A549 (cell line): ENCODE data around the gene HEXIM1. TPM values are rescaled to one million over a fixed set of nuclear protein-coding genes. Genes with fewer than 3 reads are reported as not detected.

Experiments
- ATAC-seq, 2 experiments: fragments of 200-7000 bp in 1 of 2; fragments of >200 bp in 1 of 2; cut with Nextera tagmentation in 1 of 2; cut with Tn5 transposase in 1 of 2; 3 replicates each; pipeline versions ENCODE4 v1.8.0 to v1.9.1; 2018 to 2020; ENCODE audit warnings: mild to moderate bottlenecking in 1 of 2, moderate library complexity in 1 of 2
- CTCF ChIA-PET: fragments of 300-600 bp; sonication (Branson Sonifier 250); formaldehyde crosslinking; extraction: SDS; loops from one replicate; lab custom pipeline; 2021; ENCODE audit warnings: antibody characterized with exemption, inconsistent platforms; lab: Yijun Ruan, JAX
- POLR2A ChIA-PET: fragments of 350-600 bp; formaldehyde crosslinking; extraction: SDS; loops from one replicate; lab custom pipeline; 2021; ENCODE audit warnings: antibody characterized with exemption, inconsistent platforms; lab: Yijun Ruan, JAX
- DNase-seq, 2 experiments: peaks; one replicate each; pipeline versions ENCODE4 v3.0.0 to v3.0.0-alpha.2; 2011 to 2016; ENCODE audit warnings: low read depth in 1 of 2, low spot score in 1 of 2
- FAIRE-seq: peaks from 2 replicates; lab custom pipeline; 2011; peaks lifted over from hg19 to GRCh38; lab: Jason Lieb, UNC
- H3K27ac ChIP-seq, 2 experiments: fragments of >200 bp; sonication (Bioruptor Twin); formaldehyde crosslinking; 3 replicates each; pipeline ENCODE4 v1.5.1; 2016 to 2017
- H3K4me1 ChIP-seq: fragments of >200 bp; sonication (Bioruptor Twin); formaldehyde crosslinking; 3 replicates; pipeline ENCODE4 v1.6.1; 2016
- H3K4me2 ChIP-seq: fragments of >200 bp; sonication (Bioruptor Twin); formaldehyde crosslinking; 3 replicates; pipeline ENCODE4 v1.6.1; 2016
- H3K4me3 ChIP-seq: fragments of >200 bp; sonication (Bioruptor Twin); formaldehyde crosslinking; 3 replicates; pipeline ENCODE4 v1.5.1; 2016
- H3K9me3 ChIP-seq: fragments of >200 bp; sonication (Bioruptor Twin); formaldehyde crosslinking; 3 replicates; pipeline ENCODE4 v1.6.1; 2016
- ATOH8 ChIP-seq: fragments of 250-450 bp; sonication (Bioruptor Pico); IDR thresholded peaks from 2 replicates; pipeline ENCODE4 v1.5.0; 2020; ENCODE audit warnings: low read depth, mild to moderate bottlenecking, moderate library complexity
- CBX2 ChIP-seq: fragments of 200-600 bp; sonication (generic); IDR thresholded peaks from 2 replicates; pipeline ENCODE4 v1.6.1; 2016; ENCODE audit warnings: low read depth, mild to moderate bottlenecking, borderline replicate concordance
- CEBPB ChIP-seq, 2 experiments: fragments of >200 bp in 1 of 2; sonication (Bioruptor Twin) in 1 of 2; formaldehyde crosslinking in 1 of 2; IDR thresholded peaks; 2 replicates each; pipeline ENCODE4 v1.6.1; 2012 to 2016
- CHD2 ChIP-seq: fragments of 150-350 bp; IDR thresholded peaks from 2 replicates; pipeline ENCODE4 v1.6.1; 2014; ENCODE audit warnings: low read length; ENCODE audit not compliant: partially characterized antibody
- CHD4 ChIP-seq: fragments of 200-600 bp; sonication (generic); IDR thresholded peaks from 2 replicates; pipeline ENCODE4 v1.6.1; 2016; ENCODE audit warnings: antibody characterized with exemption, mild to moderate bottlenecking, borderline replicate concordance
- E2F6 ChIP-seq: IDR thresholded peaks from 2 replicates; pipeline ENCODE4 v1.6.1; 2012; ENCODE audit warnings: low read depth, borderline replicate concordance
- EHMT2 ChIP-seq: fragments of 200-600 bp; sonication (generic); IDR thresholded peaks from 2 replicates; pipeline ENCODE4 v1.6.1; 2016; ENCODE audit warnings: antibody characterized with exemption, low read depth, mild to moderate bottlenecking, moderate library complexity
- EP300 ChIP-seq, 2 experiments: fragments of >200 bp; sonication (Bioruptor Twin); formaldehyde crosslinking; IDR thresholded peaks; 2 replicates in 1 of 2; 3 replicates in 1 of 2; pipeline ENCODE4 v1.6.1; 2016 to 2017
- ESRRA ChIP-seq: fragments of 150-350 bp; IDR thresholded peaks from 2 replicates; pipeline ENCODE4 v1.6.1; 2014; ENCODE audit warnings: mild to moderate bottlenecking, low read length, borderline replicate concordance
- FOSB ChIP-seq: fragments of 250-450 bp; sonication (Bioruptor Pico); IDR thresholded peaks from 2 replicates; pipeline ENCODE4 v1.5.0; 2020; ENCODE audit warnings: mild to moderate bottlenecking, moderate library complexity
- FOSL2 ChIP-seq, 2 experiments: fragments of 450-650 bp in 1 of 2; fragments of >200 bp in 1 of 2; sonication (Bioruptor Twin) in 1 of 2; formaldehyde crosslinking; IDR thresholded peaks; 2 replicates each; pipeline versions ENCODE4 v1.5.0 to v1.6.1; 2016 to 2020; ENCODE audit warnings: mild to moderate bottlenecking in 1 of 2, moderate library complexity in 1 of 2
- FOXS1 ChIP-seq: fragments of 250-450 bp; sonication (Bioruptor Pico); IDR thresholded peaks from 2 replicates; pipeline ENCODE4 v1.5.0; 2020; ENCODE audit warnings: mild to moderate bottlenecking, moderate library complexity
- GATA3 ChIP-seq: IDR thresholded peaks from 2 replicates; pipeline ENCODE4 v1.6.1; 2012; ENCODE audit warnings: borderline replicate concordance
- HDAC2 ChIP-seq: fragments of 200-600 bp; sonication (generic); IDR thresholded peaks from 2 replicates; pipeline ENCODE4 v1.6.1; 2016
- HES2 ChIP-seq: fragments of >200 bp; sonication (Bioruptor Twin); formaldehyde crosslinking; IDR thresholded peaks from 2 replicates; pipeline ENCODE4 v1.6.1; 2016
- HEYL ChIP-seq: fragments of 250-450 bp; sonication (Bioruptor Pico); IDR thresholded peaks from 2 replicates; pipeline ENCODE4 v1.8.0; 2021; ENCODE audit warnings: mild to moderate bottlenecking, moderate library complexity
- HMGXB4 ChIP-seq: fragments of 250-450 bp; sonication (Bioruptor Pico); IDR thresholded peaks from 2 replicates; pipeline ENCODE4 v1.5.0; 2021; ENCODE audit warnings: mild to moderate bottlenecking, moderate library complexity, borderline replicate concordance
- MAZ ChIP-seq: fragments of 150-350 bp; IDR thresholded peaks from 2 replicates; pipeline ENCODE4 v1.6.1; 2014; ENCODE audit warnings: antibody characterized with exemption, low read depth, low read length, borderline replicate concordance
- NFE2L2 ChIP-seq: fragments of 150-350 bp; conservative IDR thresholded peaks from 2 replicates; pipeline ENCODE4 v1.6.1; 2014; ENCODE audit warnings: low read length
- NR3C1 ChIP-seq: fragments of >200 bp; sonication (Bioruptor Twin); formaldehyde crosslinking; IDR thresholded peaks from 3 replicates; pipeline ENCODE4 v1.6.1; 2017
- PBX3 ChIP-seq: IDR thresholded peaks from 2 replicates; pipeline ENCODE4 v1.6.1; 2012
- POLR2AphosphoS2 ChIP-seq: conservative IDR thresholded peaks from 2 replicates; pipeline ENCODE4 v1.6.1; 2012; ENCODE audit warnings: low read length, improper control_type of control experiment, inconsistent platforms
- RCOR1 ChIP-seq: fragments of 150-350 bp; IDR thresholded peaks from 2 replicates; pipeline ENCODE4 v1.6.1; 2014; ENCODE audit warnings: antibody characterized with exemption, low read length, low read depth
- REST ChIP-seq: fragments of 200-600 bp; sonication (generic); IDR thresholded peaks from 2 replicates; pipeline ENCODE4 v1.6.1; 2016; ENCODE audit warnings: antibody characterized with exemption, mild to moderate bottlenecking, moderate library complexity
- TFCP2L1 ChIP-seq: fragments of 250-450 bp; sonication (Bioruptor Pico); IDR thresholded peaks from 2 replicates; pipeline ENCODE4 v1.5.0; 2021; ENCODE audit warnings: mild to moderate bottlenecking
- ZFP36 ChIP-seq: fragments of 450-650 bp; IDR thresholded peaks from 2 replicates; pipeline ENCODE4 v1.6.1; 2014; ENCODE audit warnings: borderline replicate concordance; ENCODE audit not compliant: partially characterized antibody
- ZNF302 ChIP-seq: fragments of 250-450 bp; sonication (Bioruptor Pico); IDR thresholded peaks from 2 replicates; pipeline ENCODE4 v1.9.0; 2021; ENCODE audit warnings: inconsistent platforms, mild to moderate bottlenecking, moderate library complexity
- WGBS: methylation state at CpG from one replicate; pipeline ENCODE4 v1.1.6; 2017; ENCODE audit errors: missing lambda C conversion rate; 5-methylcytosine and 5-hydroxymethylcytosine counted together
- polyA plus RNA-seq, 4 experiments: library from polyadenylated mRNA; depleted of rRNA in 3 of 4; stranded (reverse); fragments of >200 nt; fragmentation: RNase III in 1 of 4; extraction: RNeasy Plus Mini Kit Qiagen cat#74134 plus additional on column Dnase treatment in 1 of 4; gene quantifications; 2 replicates in 3 of 4; 3 replicates in 1 of 4; pipeline ENCODE4 v1.2.3, GENCODE V29; 2011 to 2017

Gene HEXIM1
- polyA plus RNA-seq, 2 of the 4 experiments (the other 2 are of a cell fraction): 54.0 to 143 TPM

GRCh38 chr17:45119964-45120363 lies 28.3 kb upstream of the HEXIM1 start:
- DNase-seq: no peak
- Histone ChIP-seq H3K27ac (peak overlapping the region in 1 of 2 experiments; percentile 95; a peak in 2 of 6 replicates), H3K4me2 (no peak overlapping the region), H3K4me3 (no peak overlapping the region), H3K9me3 (no peaks in the 10 kb centered on the region), H3K4me1 (peaks cover 42% of the 10 kb centered on the region)
- TF ChIP-seq CEBPB (IDR thresholded peaks at IDR 0.05) (no peak), FOSL2 (IDR thresholded peaks at IDR 0.05) (no peak), FOSL2 (CRISPR knock-in tag; IDR thresholded peaks at IDR 0.05) (no peak), CHD2 (no peak), ESRRA (no peak), PBX3 (no peak), ZNF302 (CRISPR knock-in tag) (no peak), FOXS1 (no peak), FOSB (CRISPR knock-in tag) (no peak), CBX2 (no peak), HDAC2 (no peak), POLR2AphosphoS2 (no peak), MAZ (no peak), REST (no peak), RCOR1 (no peak), EP300 (IDR thresholded peaks at IDR 0.05) (no peak), CHD4 (no peak), ATOH8 (CRISPR knock-in tag) (no peak)
- no peak for FAIRE-seq
- ChIA-PET CTCF (interaction anchor here (0.7 to 12.0 kb wide), 9 partner anchors 11 to 218 kb away, joined by 3 to 288 read pairs (median 6); partner anchors contain the start of genes ACBD4, HEXIM1 and PLCD3), POLR2A (no interaction called here)
- WGBS: 96% methylated on average over 8 of the region's 8 CpGs
- ATAC-seq: no peak

- ATAC-seq (no peak), FAIRE-seq (no peak), DNase-seq (no peak)
- no peak overlapping the region for H3K4me2 ChIP-seq
- H3K4me3 ChIP-seq: no peak overlapping the region
- CTCF ChIA-PET: interaction anchor here (0.5 to 12.0 kb wide), 8 partner anchors 11 to 219 kb away, joined by 3 to 288 read pairs (median 26); partner anchors contain the start of genes ACBD4 and PLCD3
- H3K4me1 ChIP-seq: peaks cover 48% of the 10 kb centered on the region
- peak overlapping the region in 1 of 2 experiments; percentile 95; a peak in 3 of 6 replicates for H3K27ac ChIP-seq
- 95% methylated on average over 10 of the region's 22 CpGs for whole genome bisulfite sequencing
- POLR2A ChIA-PET: no interaction called here
- no peaks in the 10 kb centered on the region for H3K9me3 ChIP-seq
- TF ChIP-seq CHD2: no peak
- no peak for TF ChIP-seq GATA3
- no peak for TF ChIP-seq CHD4
- TF ChIP-seq TFCP2L1 (CRISPR knock-in tag): no peak
- no peak for TF ChIP-seq ZFP36
- TF ChIP-seq NFE2L2: no peak
- no peak for TF ChIP-seq FOXS1
- no peak for TF ChIP-seq E2F6
- no peak for TF ChIP-seq NR3C1
- no peak for TF ChIP-seq HES2
- no peak for TF ChIP-seq HMGXB4 (CRISPR knock-in tag)
- TF ChIP-seq HEYL (CRISPR knock-in tag): no peak
- no peak for TF ChIP-seq EHMT2
Observed at GRCh38 chr17:45120558-45120957, 27.7 kb upstream of the HEXIM1 start.
